Body of pancreas (tissue), 4 donors: ENCODE results near the gene AP4B1.

Source experiments
- POLR2A ChIP-seq, 3 donors: fragments of 450-650 bp; IDR thresholded peaks; one replicate each; pipeline ENCODE4 v1.6.1; 2016; ENCODE audit warnings: antibody characterized with exemption in 3 of 3, mild to moderate bottlenecking in 2 of 3
- TF ChIP-seq, protein P1 (sequence below), 7 experiments: fragments of 450-650 bp in 4 of 7; fragments of 200-600 bp in 3 of 7; sonication (generic) in 3 of 7; IDR thresholded peaks; one replicate each; pipeline ENCODE4 v1.5.1; 2016 to 2019; ENCODE audit warnings: antibody characterized with exemption in 7 of 7

DNA sequence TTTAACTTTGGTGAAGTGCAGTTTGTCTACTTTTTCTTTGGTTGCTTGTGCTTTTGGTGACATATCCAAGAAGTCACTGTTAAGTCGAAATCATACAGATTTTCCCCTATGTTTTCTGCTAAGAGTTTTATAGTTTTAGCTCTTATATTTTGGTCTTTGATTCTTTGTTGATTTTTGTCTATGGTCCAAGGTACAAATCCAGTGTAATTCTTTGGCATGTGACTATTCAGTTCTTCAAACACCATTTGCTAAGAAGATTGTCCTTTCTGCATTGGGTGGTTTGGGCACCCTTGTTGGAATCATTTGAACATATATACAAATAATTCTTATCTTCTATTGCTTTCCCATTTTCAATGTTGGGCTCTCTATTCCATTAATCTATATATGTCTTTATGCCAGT lies 40.7 kb upstream of the AP4B1 start:
- TF ChIP-seq, protein P1, sequence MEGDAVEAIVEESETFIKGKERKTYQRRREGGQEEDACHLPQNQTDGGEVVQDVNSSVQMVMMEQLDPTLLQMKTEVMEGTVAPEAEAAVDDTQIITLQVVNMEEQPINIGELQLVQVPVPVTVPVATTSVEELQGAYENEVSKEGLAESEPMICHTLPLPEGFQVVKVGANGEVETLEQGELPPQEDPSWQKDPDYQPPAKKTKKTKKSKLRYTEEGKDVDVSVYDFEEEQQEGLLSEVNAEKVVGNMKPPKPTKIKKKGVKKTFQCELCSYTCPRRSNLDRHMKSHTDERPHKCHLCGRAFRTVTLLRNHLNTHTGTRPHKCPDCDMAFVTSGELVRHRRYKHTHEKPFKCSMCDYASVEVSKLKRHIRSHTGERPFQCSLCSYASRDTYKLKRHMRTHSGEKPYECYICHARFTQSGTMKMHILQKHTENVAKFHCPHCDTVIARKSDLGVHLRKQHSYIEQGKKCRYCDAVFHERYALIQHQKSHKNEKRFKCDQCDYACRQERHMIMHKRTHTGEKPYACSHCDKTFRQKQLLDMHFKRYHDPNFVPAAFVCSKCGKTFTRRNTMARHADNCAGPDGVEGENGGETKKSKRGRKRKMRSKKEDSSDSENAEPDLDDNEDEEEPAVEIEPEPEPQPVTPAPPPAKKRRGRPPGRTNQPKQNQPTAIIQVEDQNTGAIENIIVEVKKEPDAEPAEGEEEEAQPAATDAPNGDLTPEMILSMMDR (IDR thresholded peaks at IDR 0.05), result no peak
- no peak for TF ChIP-seq POLR2A (IDR thresholded peaks at IDR 0.05)
